Measurements from ENCODE around the gene DNA2.

Gene DNA2

GRCh38 chr10:68502846-68503245 is 31.1 kb upstream of the DNA2 start:
- Histone ChIP-seq H3K27ac (no peak overlapping the region), H3K4me3 (no peak overlapping the region)

DNA sequence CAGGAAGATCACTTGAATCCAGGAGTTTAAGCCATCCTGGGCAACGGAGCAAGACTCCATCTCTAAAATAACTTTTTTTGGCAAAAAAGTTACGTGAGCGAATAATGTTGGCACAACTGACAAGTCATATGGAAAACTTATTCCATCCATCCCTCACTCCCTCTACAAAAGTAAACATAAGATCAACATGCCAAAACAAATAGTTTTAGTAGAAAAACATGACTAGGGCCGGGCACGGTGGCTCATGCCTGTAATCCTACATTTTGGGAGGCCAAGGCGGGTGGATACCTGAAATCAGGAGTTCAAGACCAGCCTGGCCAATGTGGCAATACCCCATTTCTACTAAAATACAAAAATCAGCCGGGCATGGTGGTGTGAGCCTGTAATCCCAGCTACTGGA is 29.9 kb upstream of the DNA2 start:
- TF ChIP-seq CTCF (IDR thresholded peaks at IDR 0.05) = no peak
- H3K4me3 ChIP-seq = no peak overlapping the region
- no peak overlapping the region for H3K27ac ChIP-seq
- no peak for DNase-seq (ENCODE audit: low spot score)

More at GRCh38 chr10:68502846-68503245, 31.1 kb upstream of the DNA2 start:
- DNase-seq (ENCODE audit: low spot score) = no peak
- no peak for TF ChIP-seq CTCF (IDR thresholded peaks at IDR 0.05)

DNA sequence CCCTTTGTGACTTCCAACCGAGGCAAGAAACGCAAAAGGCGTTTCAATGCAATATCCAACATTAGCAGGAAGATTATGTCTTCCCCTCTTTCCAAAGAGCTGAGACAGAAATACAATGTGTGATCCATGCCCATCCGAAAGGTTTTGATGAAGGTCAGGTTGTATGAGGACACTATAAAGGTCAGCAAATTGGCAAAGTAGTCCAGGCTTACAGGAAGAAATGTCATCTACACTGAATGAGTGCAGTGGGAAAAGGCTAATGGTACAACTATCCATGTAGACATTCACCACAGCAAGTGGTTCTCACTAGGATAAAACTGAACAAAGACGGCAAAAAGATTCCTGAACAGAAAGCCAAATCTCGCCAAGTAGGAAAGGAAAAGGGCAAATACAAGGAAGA is 27.8 kb upstream of the DNA2 start:
- TF ChIP-seq CTCF (IDR thresholded peaks at IDR 0.05) = no peak
- no peak overlapping the region for H3K4me3 ChIP-seq
- DNase-seq (ENCODE audit: low spot score) = no peak
- no peak overlapping the region for H3K27ac ChIP-seq

GRCh38 chr10:68496072-68496471 is 24.3 kb upstream of the DNA2 start:
- no peak for DNase-seq (ENCODE audit: low spot score)
- TF ChIP-seq CTCF (IDR thresholded peaks at IDR 0.05) = no peak
- H3K27ac ChIP-seq = no peak overlapping the region
- no peak overlapping the region for H3K4me3 ChIP-seq

DNA sequence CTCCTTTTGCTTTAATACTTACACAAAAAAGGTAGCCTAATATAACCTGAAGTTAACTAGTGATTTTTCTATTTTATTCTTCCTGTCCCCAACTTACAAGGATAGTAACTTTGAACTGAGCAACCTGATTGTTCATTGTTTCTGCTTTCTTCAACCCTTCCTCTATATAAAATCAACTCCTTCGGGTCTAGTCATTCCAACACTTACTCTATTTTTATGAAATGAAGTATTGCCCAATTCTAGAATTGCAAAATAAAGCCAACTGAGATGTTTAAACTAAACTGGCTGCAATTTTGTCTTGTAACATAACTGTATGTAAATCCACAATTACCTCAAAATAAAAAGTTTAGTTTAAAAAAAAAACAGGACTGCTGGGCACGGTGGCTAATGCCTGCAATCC is 20.3 kb upstream of the DNA2 start:
- Histone ChIP-seq H3K27ac (no peak overlapping the region), H3K4me3 (no peak overlapping the region)
- no peak for TF ChIP-seq CTCF (IDR thresholded peaks at IDR 0.05)
- no peak for DNase-seq (ENCODE audit: low spot score)

DNA sequence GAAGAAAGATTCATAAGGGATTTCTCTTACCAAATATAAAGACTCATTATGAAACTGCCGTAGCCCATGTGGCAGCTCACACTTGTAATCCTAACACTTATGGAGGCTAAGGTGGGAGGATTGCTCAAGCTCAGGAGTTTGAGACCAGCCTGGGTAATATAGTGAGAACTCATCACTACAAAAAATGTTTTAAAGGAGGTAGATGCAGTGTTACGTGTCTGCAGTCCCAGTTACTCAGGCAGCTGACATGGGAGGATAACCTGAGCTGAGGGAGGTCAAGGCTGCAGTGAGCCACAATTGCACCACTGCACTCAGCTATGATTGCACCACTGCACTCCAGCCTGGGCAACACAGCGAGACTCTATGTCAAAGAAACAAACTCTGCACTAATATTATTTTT is 18.1 kb upstream of the DNA2 start:
- no peak overlapping the region for H3K4me3 ChIP-seq
- no peak for DNase-seq (ENCODE audit: low spot score)
- no peak overlapping the region for H3K27ac ChIP-seq
- TF ChIP-seq CTCF (IDR thresholded peaks at IDR 0.05) = no peak

DNA sequence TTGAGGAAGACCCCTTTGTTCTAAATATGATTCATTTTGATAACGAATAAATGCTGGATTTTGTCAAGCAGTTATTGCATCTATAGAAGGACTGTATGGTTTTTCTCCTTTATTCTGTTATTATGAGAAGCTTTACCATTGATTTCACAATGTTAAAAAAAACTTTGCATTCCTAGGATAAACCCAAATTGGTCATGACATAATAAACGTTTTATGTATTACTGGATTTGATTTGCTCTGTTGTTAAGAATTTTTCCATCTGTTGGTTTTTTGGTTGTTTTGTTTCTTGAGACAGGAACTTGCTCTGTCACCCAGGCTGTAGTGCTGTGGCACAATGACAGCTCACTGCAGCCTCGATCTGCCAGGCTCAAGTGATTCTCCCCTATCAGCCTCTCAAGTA is 2.2 kb upstream of the DNA2 start:
- H3K27ac ChIP-seq = no peak overlapping the region
- no peak for DNase-seq (ENCODE audit: low spot score)
- TF ChIP-seq CTCF (IDR thresholded peaks at IDR 0.05) = no peak
- H3K4me3 ChIP-seq = no peak overlapping the region
